Measurements from ENCODE around the gene PRSS16. TPM values are rescaled to one million over a fixed set of nuclear protein-coding genes. Genes with fewer than 3 reads are reported as not detected.
"Not testable (repeated sequence)": the region's sequence is repeated elsewhere in the genome, so short reads cannot be mapped to it uniquely, and the experiment has no call there.

PRSS16 gene
- total and polyA plus RNA-seq, 4 experiments from 2014 or later = 1.5 to 3.3 (median 2.2) TPM

GRCh38 chr6:27255866-27256265 lies 8.4 kb downstream of the PRSS16 start:
- Mint-ChIP-seq H3K27me3 (peaks cover 25 to 47% of the 10 kb centered on the region in 2 donors), H3K36me3 (peaks cover 0 to 4% of the 10 kb centered on the region in 2 donors), H3K9me3 (peaks cover 0 to 6% (median 1%) of the 10 kb centered on the region in 8 donors), H3K27ac (no peak overlapping the region), H3K4me3 (no peak overlapping the region), H3K4me1 (peaks cover 4 to 12% (median 6%) of the 10 kb centered on the region in 4 donors)
- no peak for DNase-seq
- ChIA-PET CTCF (ENCODE audit: partially characterized antibody) (no interaction called here), POLR2A (ENCODE audit: partially characterized antibody) (no interaction called here)
- H3K4me1 ChIP-seq (ENCODE audit: insufficient read depth, low read length) = peaks cover 10% of the 10 kb centered on the region
- H3K9me3 ChIP-seq (ENCODE audit: control insufficient read depth in 1 of 2, low read length in 2 of 2) = no peaks in the 10 kb centered on the region
- no peaks in the 10 kb centered on the region for H3K36me3 ChIP-seq (ENCODE audit: insufficient read depth, low read length)
- H3K27ac ChIP-seq (ENCODE audit: low read depth, low read length) = no peak overlapping the region
- peaks cover 11% of the 10 kb centered on the region for H3K27me3 ChIP-seq (ENCODE audit: insufficient read depth, low read length)
- intact Hi-C loops (cut with micrococcal nuclease) = no loop called here
- no peak overlapping the region for H3K4me3 ChIP-seq (ENCODE audit: low read length in 2 of 2)

GRCh38 chr6:27260369-27260768 lies 12.9 kb downstream of the PRSS16 start:
- no peak overlapping the region for H3K27ac ChIP-seq (ENCODE audit: low read depth, low read length)
- CTCF ChIA-PET (ENCODE audit: partially characterized antibody) = no interaction called here
- Mint-ChIP-seq H3K4me3 (no peak overlapping the region), H3K36me3 (peaks cover 0 to 4% of the 10 kb centered on the region in 2 donors), H3K27ac (no peak overlapping the region), H3K4me1 (peaks cover 0 to 4% (median 0%) of the 10 kb centered on the region in 4 donors), H3K27me3 (peaks cover 42 to 55% of the 10 kb centered on the region in 2 donors), H3K9me3 (peaks cover 0 to 15% (median 4%) of the 10 kb centered on the region in 8 donors)
- H3K4me3 ChIP-seq (ENCODE audit: low read length in 2 of 2) = no peak overlapping the region
- no peaks in the 10 kb centered on the region for H3K9me3 ChIP-seq (ENCODE audit: control insufficient read depth in 1 of 2, low read length in 2 of 2)
- no peaks in the 10 kb centered on the region for H3K36me3 ChIP-seq (ENCODE audit: insufficient read depth, low read length)
- DNase-seq = no peak
- intact Hi-C loops (cut with micrococcal nuclease) = no loop called here
- POLR2A ChIA-PET (ENCODE audit: partially characterized antibody) = no interaction called here
- peaks cover 3% of the 10 kb centered on the region for H3K4me1 ChIP-seq (ENCODE audit: insufficient read depth, low read length)
- H3K27me3 ChIP-seq (ENCODE audit: insufficient read depth, low read length) = peaks cover 12% of the 10 kb centered on the region

GRCh38 chr6:27260836-27261375 lies 13.4 kb downstream of the PRSS16 start:
- peaks cover 0 to 4% (median 0%) of the 10 kb centered on the region in 4 donors for H3K4me1 Mint-ChIP-seq
- H3K4me1 ChIP-seq (ENCODE audit: insufficient read depth, low read length) = peaks cover 3% of the 10 kb centered on the region
- no peak overlapping the region for H3K27ac Mint-ChIP-seq
- peaks cover 12% of the 10 kb centered on the region for H3K27me3 ChIP-seq (ENCODE audit: insufficient read depth, low read length)
- H3K27me3 Mint-ChIP-seq = peaks cover 39 to 52% of the 10 kb centered on the region in 2 donors
- ChIA-PET POLR2A (ENCODE audit: partially characterized antibody) (no interaction called here), CTCF (ENCODE audit: partially characterized antibody) (no interaction called here)
- H3K4me3 Mint-ChIP-seq = no peak overlapping the region
- H3K4me3 ChIP-seq (ENCODE audit: low read length in 2 of 2) = no peak overlapping the region
- H3K9me3 ChIP-seq (ENCODE audit: control insufficient read depth in 1 of 2, low read length in 2 of 2) = no peaks in the 10 kb centered on the region
- intact Hi-C loops (cut with micrococcal nuclease) = no loop called here
- no peak overlapping the region for H3K27ac ChIP-seq (ENCODE audit: low read depth, low read length)
- no peak for DNase-seq
- H3K36me3 Mint-ChIP-seq = peaks cover 0 to 4% of the 10 kb centered on the region in 2 donors
- peaks cover 0 to 15% (median 4%) of the 10 kb centered on the region in 8 donors for H3K9me3 Mint-ChIP-seq
- no peaks in the 10 kb centered on the region for H3K36me3 ChIP-seq (ENCODE audit: insufficient read depth, low read length)

- CTCF ChIA-PET (ENCODE audit: partially characterized antibody) = no interaction called here
- H3K27ac Mint-ChIP-seq = no peak overlapping the region
These were observed 16.4 kb downstream of the PRSS16 start for GRCh38 chr6:27263886-27264285.

GRCh38 chr6:27267003-27267402 lies 19.5 kb downstream of the PRSS16 start:
- not testable (repeated sequence) for H3K27ac Mint-ChIP-seq

More at GRCh38 chr6:27263886-27264285, 16.4 kb downstream of the PRSS16 start:
- H3K4me1 ChIP-seq (ENCODE audit: insufficient read depth, low read length) = peaks cover 3% of the 10 kb centered on the region
- POLR2A ChIA-PET (ENCODE audit: partially characterized antibody) = no interaction called here
- intact Hi-C loops (cut with micrococcal nuclease) = no loop called here
- DNase-seq = no peak
- Mint-ChIP-seq H3K36me3 (no peaks in the 10 kb centered on the region), H3K4me1 (peaks cover 0 to 4% (median under 1%) of the 10 kb centered on the region in 4 donors), H3K4me3 (no peak overlapping the region), H3K27me3 (peaks cover 48 to 52% of the 10 kb centered on the region in 2 donors), H3K9me3 (peaks cover 0 to 14% (median 2%) of the 10 kb centered on the region in 8 donors)
- H3K36me3 ChIP-seq (ENCODE audit: insufficient read depth, low read length) = no peaks in the 10 kb centered on the region
- no peaks in the 10 kb centered on the region for H3K9me3 ChIP-seq (ENCODE audit: control insufficient read depth in 1 of 2, low read length in 2 of 2)
- peaks cover 21% of the 10 kb centered on the region for H3K27me3 ChIP-seq (ENCODE audit: insufficient read depth, low read length)
- no peak overlapping the region for H3K27ac ChIP-seq (ENCODE audit: low read depth, low read length)
- no peak overlapping the region for H3K4me3 ChIP-seq (ENCODE audit: low read length in 2 of 2)

GRCh38 chr6:27267857-27268434 lies 20.4 kb downstream of the PRSS16 start:
- no peaks in the 10 kb centered on the region for H3K9me3 ChIP-seq (ENCODE audit: control insufficient read depth in 1 of 2, low read length in 2 of 2)
- peaks cover 38 to 52% of the 10 kb centered on the region in 2 donors for H3K27me3 Mint-ChIP-seq
- intact Hi-C loops (cut with micrococcal nuclease) = no loop called here
- no peaks in the 10 kb centered on the region for H3K36me3 ChIP-seq (ENCODE audit: insufficient read depth, low read length)
- H3K4me1 Mint-ChIP-seq = peaks cover 0 to 1% (median 0%) of the 10 kb centered on the region in 4 donors
- ChIA-PET CTCF (ENCODE audit: partially characterized antibody) (no interaction called here), POLR2A (ENCODE audit: partially characterized antibody) (no interaction called here)
- no peak overlapping the region for H3K27ac Mint-ChIP-seq
- no peaks in the 10 kb centered on the region for H3K4me1 ChIP-seq (ENCODE audit: insufficient read depth, low read length)
- DNase-seq = no peak
- H3K36me3 Mint-ChIP-seq = no peaks in the 10 kb centered on the region
- H3K4me3 Mint-ChIP-seq = no peak overlapping the region
- peaks cover 19% of the 10 kb centered on the region for H3K27me3 ChIP-seq (ENCODE audit: insufficient read depth, low read length)
- peaks cover 0 to 4% (median 0%) of the 10 kb centered on the region in 8 donors for H3K9me3 Mint-ChIP-seq
- H3K27ac ChIP-seq (ENCODE audit: low read depth, low read length) = no peak overlapping the region
- H3K4me3 ChIP-seq (ENCODE audit: low read length in 2 of 2) = no peak overlapping the region

More at GRCh38 chr6:27267003-27267402, 19.5 kb downstream of the PRSS16 start:
- intact Hi-C loops (cut with micrococcal nuclease); H3K27ac ChIP-seq (ENCODE audit: low read depth, low read length); H3K36me3 ChIP-seq (ENCODE audit: insufficient read depth, low read length); H3K4me3 Mint-ChIP-seq; H3K36me3 Mint-ChIP-seq; H3K4me1 Mint-ChIP-seq; H3K9me3 ChIP-seq (ENCODE audit: control insufficient read depth in 1 of 2, low read length in 2 of 2); H3K4me3 ChIP-seq (ENCODE audit: low read length in 2 of 2); H3K4me1 ChIP-seq (ENCODE audit: insufficient read depth, low read length); H3K9me3 Mint-ChIP-seq; CTCF ChIA-PET (ENCODE audit: partially characterized antibody); DNase-seq: not testable (repeated sequence)
- POLR2A ChIA-PET (ENCODE audit: partially characterized antibody) = interaction anchor here (0.6 kb wide), 1 partner anchor 1078 kb away, joined by 3 read pairs; no protein-coding TSS in a partner anchor
- H3K27me3 Mint-ChIP-seq = peaks cover 37 to 48% of the 10 kb centered on the region in 2 donors
- peaks cover 15% of the 10 kb centered on the region for H3K27me3 ChIP-seq (ENCODE audit: insufficient read depth, low read length)

- Mint-ChIP-seq H3K4me3 (no peak overlapping the region), H3K27ac (no peak overlapping the region), H3K36me3 (no peaks in the 10 kb centered on the region), H3K27me3 (peaks cover 44 to 54% of the 10 kb centered on the region in 2 donors), H3K9me3 (peaks cover 0 to 5% (median under 1%) of the 10 kb centered on the region in 8 donors), H3K4me1 (peaks cover 0 to 1% (median 0%) of the 10 kb centered on the region in 4 donors)
- ChIA-PET CTCF (ENCODE audit: partially characterized antibody) (no interaction called here), POLR2A (ENCODE audit: partially characterized antibody) (no interaction called here)
- DNase-seq = no peak
- Histone ChIP-seq H3K4me3 (ENCODE audit: low read length in 2 of 2) (no peak overlapping the region), H3K9me3 (ENCODE audit: control insufficient read depth in 1 of 2, low read length in 2 of 2) (no peaks in the 10 kb centered on the region), H3K27me3 (ENCODE audit: insufficient read depth, low read length) (peaks cover 20% of the 10 kb centered on the region), H3K4me1 (ENCODE audit: insufficient read depth, low read length) (no peaks in the 10 kb centered on the region), H3K36me3 (ENCODE audit: insufficient read depth, low read length) (no peaks in the 10 kb centered on the region), H3K27ac (ENCODE audit: low read depth, low read length) (no peak overlapping the region)
- intact Hi-C loops (cut with micrococcal nuclease) = no loop called here
These were observed 21.3 kb downstream of the PRSS16 start for GRCh38 chr6:27268803-27269202.

All from CD4-positive, alpha-beta memory T cell (primary cell).